ENCODE measurements around the gene EXOC4. TPM values are rescaled to one million over a fixed set of nuclear protein-coding genes. Genes with fewer than 3 reads are reported as not detected.

The EXOC4 gene
- total RNA-seq, 1 experiment from 2014 or later: 71.0 TPM

- Histone ChIP-seq H3K9me3 (ENCODE audit: control insufficient read depth, insufficient read depth, low read depth, low read length) (no peaks in the 10 kb centered on the region), H3K27me3 (ENCODE audit: control insufficient read depth, insufficient read depth, low read length) (no peaks in the 10 kb centered on the region), H3K4me1 (ENCODE audit: control insufficient read depth, insufficient read depth, low read length) (no peaks in the 10 kb centered on the region), H3K36me3 (ENCODE audit: control insufficient read depth, insufficient read depth, low read length) (no peaks in the 10 kb centered on the region), H3K4me3 (ENCODE audit: low read depth in 2 of 2, low read length in 2 of 2) (no peak overlapping the region), H3K27ac (ENCODE audit: low read length) (no peak overlapping the region)
- ATAC-seq (no peak), DNase-seq (ENCODE audit: low read depth, low spot score) (no peak)
- CTCF ChIA-PET: no interaction called here
- in situ Hi-C loops (cut with HindIII; ENCODE audit: low pct_unique_long_range_greater_than_20kb, low sequenced_read_pairs): no loop called here
- TF ChIP-seq, protein P1, sequence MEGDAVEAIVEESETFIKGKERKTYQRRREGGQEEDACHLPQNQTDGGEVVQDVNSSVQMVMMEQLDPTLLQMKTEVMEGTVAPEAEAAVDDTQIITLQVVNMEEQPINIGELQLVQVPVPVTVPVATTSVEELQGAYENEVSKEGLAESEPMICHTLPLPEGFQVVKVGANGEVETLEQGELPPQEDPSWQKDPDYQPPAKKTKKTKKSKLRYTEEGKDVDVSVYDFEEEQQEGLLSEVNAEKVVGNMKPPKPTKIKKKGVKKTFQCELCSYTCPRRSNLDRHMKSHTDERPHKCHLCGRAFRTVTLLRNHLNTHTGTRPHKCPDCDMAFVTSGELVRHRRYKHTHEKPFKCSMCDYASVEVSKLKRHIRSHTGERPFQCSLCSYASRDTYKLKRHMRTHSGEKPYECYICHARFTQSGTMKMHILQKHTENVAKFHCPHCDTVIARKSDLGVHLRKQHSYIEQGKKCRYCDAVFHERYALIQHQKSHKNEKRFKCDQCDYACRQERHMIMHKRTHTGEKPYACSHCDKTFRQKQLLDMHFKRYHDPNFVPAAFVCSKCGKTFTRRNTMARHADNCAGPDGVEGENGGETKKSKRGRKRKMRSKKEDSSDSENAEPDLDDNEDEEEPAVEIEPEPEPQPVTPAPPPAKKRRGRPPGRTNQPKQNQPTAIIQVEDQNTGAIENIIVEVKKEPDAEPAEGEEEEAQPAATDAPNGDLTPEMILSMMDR (IDR thresholded peaks at IDR 0.05): no peak
- TF ChIP-seq SIN3A (IDR thresholded peaks at IDR 0.05; ENCODE audit: borderline replicate concordance, insufficient read depth, low read depth, low read length) (no peak), POLR2AphosphoS5 (IDR thresholded peaks at IDR 0.05; ENCODE audit: low read depth, low read length) (no peak), TCF7L2 (IDR thresholded peaks at IDR 0.05; ENCODE audit: low read depth, low read length) (no peak)
- TF ChIP-seq, protein P2, sequence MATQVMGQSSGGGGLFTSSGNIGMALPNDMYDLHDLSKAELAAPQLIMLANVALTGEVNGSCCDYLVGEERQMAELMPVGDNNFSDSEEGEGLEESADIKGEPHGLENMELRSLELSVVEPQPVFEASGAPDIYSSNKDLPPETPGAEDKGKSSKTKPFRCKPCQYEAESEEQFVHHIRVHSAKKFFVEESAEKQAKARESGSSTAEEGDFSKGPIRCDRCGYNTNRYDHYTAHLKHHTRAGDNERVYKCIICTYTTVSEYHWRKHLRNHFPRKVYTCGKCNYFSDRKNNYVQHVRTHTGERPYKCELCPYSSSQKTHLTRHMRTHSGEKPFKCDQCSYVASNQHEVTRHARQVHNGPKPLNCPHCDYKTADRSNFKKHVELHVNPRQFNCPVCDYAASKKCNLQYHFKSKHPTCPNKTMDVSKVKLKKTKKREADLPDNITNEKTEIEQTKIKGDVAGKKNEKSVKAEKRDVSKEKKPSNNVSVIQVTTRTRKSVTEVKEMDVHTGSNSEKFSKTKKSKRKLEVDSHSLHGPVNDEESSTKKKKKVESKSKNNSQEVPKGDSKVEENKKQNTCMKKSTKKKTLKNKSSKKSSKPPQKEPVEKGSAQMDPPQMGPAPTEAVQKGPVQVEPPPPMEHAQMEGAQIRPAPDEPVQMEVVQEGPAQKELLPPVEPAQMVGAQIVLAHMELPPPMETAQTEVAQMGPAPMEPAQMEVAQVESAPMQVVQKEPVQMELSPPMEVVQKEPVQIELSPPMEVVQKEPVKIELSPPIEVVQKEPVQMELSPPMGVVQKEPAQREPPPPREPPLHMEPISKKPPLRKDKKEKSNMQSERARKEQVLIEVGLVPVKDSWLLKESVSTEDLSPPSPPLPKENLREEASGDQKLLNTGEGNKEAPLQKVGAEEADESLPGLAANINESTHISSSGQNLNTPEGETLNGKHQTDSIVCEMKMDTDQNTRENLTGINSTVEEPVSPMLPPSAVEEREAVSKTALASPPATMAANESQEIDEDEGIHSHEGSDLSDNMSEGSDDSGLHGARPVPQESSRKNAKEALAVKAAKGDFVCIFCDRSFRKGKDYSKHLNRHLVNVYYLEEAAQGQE (IDR thresholded peaks at IDR 0.05; ENCODE audit: insufficient read depth in 1 of 2, low read depth in 2 of 2, low read length in 1 of 2): no peak
- POLR2A ChIA-PET: no interaction called here
- no TSS peak for BruUV-seq (replicated peaks)
- intact Hi-C loops (cut with micrococcal nuclease; ENCODE audit: unreplicated experiment): no loop called here
Observed at GRCh38 chr7:134059921-134060320, 807.0 kb downstream of the EXOC4 start.

DNA sequence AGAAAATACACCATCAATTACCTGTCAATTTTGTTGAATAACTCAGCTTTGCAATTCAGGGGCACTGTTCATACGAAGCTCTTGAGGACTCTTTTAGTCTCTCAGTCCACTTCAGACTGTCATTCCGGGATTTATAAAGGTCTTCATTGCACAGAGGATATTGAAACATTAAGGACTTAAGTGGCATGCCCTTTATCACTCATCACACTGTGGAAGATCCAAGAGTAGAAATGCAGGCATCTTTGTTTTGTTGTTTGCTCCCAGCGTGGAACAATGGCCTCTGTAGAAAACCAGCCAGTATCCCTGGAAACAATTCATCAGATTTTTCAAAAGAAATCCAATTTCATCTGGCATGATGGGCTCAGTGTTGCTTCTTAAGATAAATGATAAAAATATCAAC lies 808.0 kb downstream of the EXOC4 start:
- intact Hi-C loops (cut with micrococcal nuclease; ENCODE audit: unreplicated experiment): no loop called here
- Histone ChIP-seq H3K4me3 (ENCODE audit: low read depth in 2 of 2, low read length in 2 of 2) (no peak overlapping the region), H3K4me1 (ENCODE audit: control insufficient read depth, insufficient read depth, low read length) (no peaks in the 10 kb centered on the region), H3K36me3 (ENCODE audit: control insufficient read depth, insufficient read depth, low read length) (no peaks in the 10 kb centered on the region), H3K9me3 (ENCODE audit: control insufficient read depth, insufficient read depth, low read depth, low read length) (no peaks in the 10 kb centered on the region), H3K27me3 (ENCODE audit: control insufficient read depth, insufficient read depth, low read length) (no peaks in the 10 kb centered on the region), H3K27ac (ENCODE audit: low read length) (no peak overlapping the region)
- in situ Hi-C loops (cut with HindIII; ENCODE audit: low pct_unique_long_range_greater_than_20kb, low sequenced_read_pairs): no loop called here
- TF ChIP-seq POLR2AphosphoS5 (IDR thresholded peaks at IDR 0.05; ENCODE audit: low read depth, low read length) (no peak), SIN3A (IDR thresholded peaks at IDR 0.05; ENCODE audit: borderline replicate concordance, insufficient read depth, low read depth, low read length) (no peak), TCF7L2 (IDR thresholded peaks at IDR 0.05; ENCODE audit: low read depth, low read length) (no peak)
- TF ChIP-seq, protein P2 (IDR thresholded peaks at IDR 0.05; ENCODE audit: insufficient read depth in 1 of 2, low read depth in 2 of 2, low read length in 1 of 2): no peak
- TF ChIP-seq, protein P1 (IDR thresholded peaks at IDR 0.05): no peak
- CTCF ChIA-PET: no interaction called here
- DNase-seq (ENCODE audit: low read depth, low spot score): no peak
- POLR2A ChIA-PET: no interaction called here
- no TSS peak for BruUV-seq (replicated peaks)
- no peak for ATAC-seq

Data from Panc1 (cell line).